K562 (cell line): ENCODE results near the gene CCDC136. TPM values are rescaled to one million over a fixed set of nuclear protein-coding genes. Genes with fewer than 3 reads are reported as not detected.

ENCODE experiments used
- ASH1L ChIP-seq: fragments of 450-650 bp; IDR thresholded peaks from 2 replicates; pipeline ENCODE4 v1.6.1; 2018; ENCODE audit warnings: borderline replicate concordance, mild to moderate bottlenecking, low read depth; ENCODE audit not compliant: partially characterized antibody
- CBFB ChIP-seq: sonication (generic); formaldehyde crosslinking; IDR thresholded peaks from 2 replicates; pipeline ENCODE4 v1.4.0; 2020; ENCODE audit warnings: mild to moderate bottlenecking, missing genetic modification reagents
- CBX3 ChIP-seq, 2 experiments: IDR thresholded peaks; 1 replicate in 1 of 2; 2 replicates in 1 of 2; pipeline ENCODE4 v1.6.1; 2012; ENCODE audit warnings: inconsistent platforms in 2 of 2, low read length in 2 of 2, borderline replicate concordance in 1 of 2, control low read depth in 1 of 2
- ELF4 ChIP-seq: fragments of 450-650 bp; formaldehyde crosslinking; IDR thresholded peaks from 2 replicates; pipeline ENCODE4 v1.4.0; 2022; ENCODE audit warnings: missing genetic modification characterization
- FUS ChIP-seq: fragments of 200-400 bp; formaldehyde crosslinking; optimal IDR thresholded peaks from 2 replicates; pipeline ENCODE3; 2017; ENCODE audit warnings: low read depth, low read length
- HMG20B ChIP-seq: fragments of 250-450 bp; sonication (Bioruptor Pico); IDR thresholded peaks from 2 replicates; pipeline ENCODE4 v1.5.0; 2021; ENCODE audit warnings: mild to moderate bottlenecking
- KAT8 ChIP-seq: fragments of 450-650 bp; IDR thresholded peaks from 2 replicates; pipeline ENCODE4 v1.6.1; 2016; ENCODE audit warnings: low read depth, mild to moderate bottlenecking
- LEF1 ChIP-seq: fragments of 450-650 bp; IDR thresholded peaks from 2 replicates; pipeline ENCODE4 v1.6.1; 2016; ENCODE audit warnings: mild to moderate bottlenecking
- RBM39 ChIP-seq: fragments of 200-400 bp; formaldehyde crosslinking; optimal IDR thresholded peaks from 2 replicates; pipeline ENCODE3; 2018; ENCODE audit warnings: low read depth, low read length
- SMC3 ChIP-seq: conservative IDR thresholded peaks from 2 replicates; pipeline ENCODE4 v1.6.1; 2011; ENCODE audit warnings: low read depth, low read length, improper control_type of control experiment; ENCODE audit not compliant: insufficient read depth
- TBL1XR1 ChIP-seq, 2 experiments: IDR thresholded peaks; 2 replicates each; pipeline ENCODE4 v1.6.1; 2012; ENCODE audit warnings: improper control_type of control experiment in 2 of 2, low read length in 2 of 2, mild to moderate bottlenecking in 1 of 2
- TBP ChIP-seq: optimal IDR thresholded peaks from 2 replicates; pipeline ENCODE3; 2011; ENCODE audit warnings: low read depth, low read length, improper control_type of control experiment
- WHSC1 ChIP-seq: IDR thresholded peaks from one replicate; pipeline ENCODE4 v1.6.1; 2012; ENCODE audit warnings: low read length, control low read depth, inconsistent platforms
- ZBTB8A ChIP-seq: fragments of 450-650 bp; IDR thresholded peaks from 2 replicates; pipeline ENCODE4 v1.6.1; 2018; ENCODE audit warnings: mild to moderate bottlenecking, moderate library complexity; ENCODE audit not compliant: partially characterized antibody
- ZFX ChIP-seq: sonication (generic); formaldehyde crosslinking; IDR thresholded peaks from 2 replicates; pipeline ENCODE4 v1.8.0; 2022; ENCODE audit warnings: mild to moderate bottlenecking, missing genetic modification reagents, moderate library complexity
- ZKSCAN8 ChIP-seq: fragments of 200-800 bp; sonication (Bioruptor generic); IDR thresholded peaks from 2 replicates; pipeline ENCODE4 v1.6.1; 2016; ENCODE audit warnings: missing genetic modification characterization, missing compliant biosample characterization
- ZNF140 ChIP-seq: fragments of 250-450 bp; sonication (Bioruptor Pico); IDR thresholded peaks from 2 replicates; pipeline ENCODE4 v1.8.0; 2021; ENCODE audit warnings: moderate library complexity, mild to moderate bottlenecking, inconsistent platforms
- ZNF444 ChIP-seq: fragments of 250-450 bp; sonication (Bioruptor Pico); IDR thresholded peaks from 2 replicates; pipeline ENCODE4 v1.4.0; 2020; ENCODE audit warnings: mild to moderate bottlenecking, moderate library complexity
- ZNF717 ChIP-seq: fragments of 250-450 bp; sonication (Bioruptor Pico); IDR thresholded peaks from 2 replicates; pipeline ENCODE4 v1.5.0; 2021
- ZNF764 ChIP-seq: fragments of 250-450 bp; sonication (Bioruptor Pico); IDR thresholded peaks from 2 replicates; pipeline ENCODE4 v1.4.0; 2020; ENCODE audit warnings: low read depth, mild to moderate bottlenecking, moderate library complexity
- ZNF77 ChIP-seq: fragments of 250-450 bp; sonication (Bioruptor Pico); IDR thresholded peaks from 2 replicates; pipeline ENCODE4 v1.5.0; 2020
- polyA plus RNA-seq, 8 experiments: library from polyadenylated mRNA; depleted of rRNA in 4 of 8; stranded (reverse) in 5 of 8; unstranded in 3 of 8; fragments of >200 nt; fragmentation: Nextera tagmentation in 2 of 8; fragmentation: Illumina TruSeq in 1 of 8; extraction: Ambion mirVana in 2 of 8; extraction: Trizol in 1 of 8; gene quantifications; 2 replicates each; pipeline versions ENCODE4 v1.2.1 to v1.2.3, GENCODE V29; 2011 to 2014; ENCODE audit warnings: inconsistent platforms in 1 of 8, missing spikeins in 1 of 8
- total RNA-seq, 7 experiments: library from RNA; depleted of rRNA in 6 of 7; stranded (reverse); fragments of >200 nt in 6 of 7; fragmentation: Illumina TruSeq in 2 of 7; extraction: Trizol in 2 of 7; gene quantifications; 2 replicates each; pipeline versions ENCODE4 v1.2.1 to v1.2.3, GENCODE V29; 2011 to 2021; ENCODE audit warnings: low replicate concordance in 1 of 7
- TF ChIP-seq, protein P1 (sequence below): fragments of 450-650 bp; IDR thresholded peaks from 2 replicates; pipeline ENCODE4 v1.6.1; 2016; ENCODE audit warnings: mild to moderate bottlenecking
- TF ChIP-seq, protein P2 (sequence below), 2 experiments: fragments of 450-650 bp in 1 of 2; sonication (generic) in 1 of 2; formaldehyde crosslinking in 1 of 2; IDR thresholded peaks in 1 of 2; conservative IDR thresholded peaks in 1 of 2; 2 replicates each; pipeline versions ENCODE4 v1.6.1 to v1.8.1; 2016 to 2023; ENCODE audit warnings: mild to moderate bottlenecking in 2 of 2, moderate library complexity in 2 of 2, inconsistent platforms in 1 of 2, missing genetic modification reagents in 1 of 2
- TF ChIP-seq, protein P3 (sequence below): fragments of 450-650 bp; formaldehyde crosslinking; IDR thresholded peaks from 2 replicates; pipeline ENCODE4 v1.4.0; 2022; ENCODE audit warnings: missing genetic modification characterization

CCDC136 gene
- total and polyA plus RNA-seq, 9 of the 15 experiments (the other 6 are each of a cell fraction or from before 2014, with no cell fraction given), result 2.4 to 40.8 (median 26.5) TPM

DNA sequence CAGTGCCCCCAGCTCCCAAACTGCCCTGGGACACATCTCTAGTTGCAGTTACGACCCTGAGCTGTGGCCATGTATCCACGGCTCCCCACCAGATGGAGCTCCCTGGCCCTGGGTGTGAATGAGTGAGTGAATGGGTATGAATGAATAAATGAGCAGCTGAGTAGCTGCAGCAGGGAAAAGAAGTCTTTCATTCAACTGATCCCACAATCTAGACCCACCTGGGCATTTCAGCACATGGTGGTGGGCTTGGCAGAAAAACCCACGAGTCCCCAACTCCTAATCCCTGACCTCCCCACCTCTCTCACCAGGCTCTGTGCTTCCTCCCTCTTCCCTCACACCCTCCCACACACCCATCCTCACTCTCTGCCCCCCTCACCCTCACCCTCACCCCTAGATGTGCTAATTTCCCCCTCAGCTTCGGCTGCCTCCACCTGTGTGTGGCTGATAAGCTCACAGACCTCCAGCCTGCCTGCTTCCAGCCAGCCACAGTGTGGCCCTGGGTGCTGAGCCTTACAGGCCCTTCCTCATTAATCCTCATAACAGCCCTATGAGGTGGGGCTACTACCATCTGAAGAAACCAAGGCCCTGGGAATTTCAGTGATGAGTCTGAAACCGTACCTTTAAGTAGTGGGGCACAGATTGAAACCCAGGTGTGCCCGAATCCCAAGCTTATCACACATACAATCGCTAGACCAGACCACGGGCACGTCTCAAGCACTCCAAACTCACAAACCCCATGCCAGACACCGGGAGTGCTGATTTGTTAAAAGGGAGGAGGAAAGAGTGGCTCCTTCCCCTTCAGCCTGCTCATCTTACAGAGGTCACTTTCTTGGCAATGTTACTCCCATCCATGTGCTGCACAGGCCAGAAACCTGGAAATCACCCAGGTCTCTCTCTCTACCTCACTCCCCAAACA lies 68.6 kb downstream of the CCDC136 start (continued):
- TF ChIP-seq, protein P1, sequence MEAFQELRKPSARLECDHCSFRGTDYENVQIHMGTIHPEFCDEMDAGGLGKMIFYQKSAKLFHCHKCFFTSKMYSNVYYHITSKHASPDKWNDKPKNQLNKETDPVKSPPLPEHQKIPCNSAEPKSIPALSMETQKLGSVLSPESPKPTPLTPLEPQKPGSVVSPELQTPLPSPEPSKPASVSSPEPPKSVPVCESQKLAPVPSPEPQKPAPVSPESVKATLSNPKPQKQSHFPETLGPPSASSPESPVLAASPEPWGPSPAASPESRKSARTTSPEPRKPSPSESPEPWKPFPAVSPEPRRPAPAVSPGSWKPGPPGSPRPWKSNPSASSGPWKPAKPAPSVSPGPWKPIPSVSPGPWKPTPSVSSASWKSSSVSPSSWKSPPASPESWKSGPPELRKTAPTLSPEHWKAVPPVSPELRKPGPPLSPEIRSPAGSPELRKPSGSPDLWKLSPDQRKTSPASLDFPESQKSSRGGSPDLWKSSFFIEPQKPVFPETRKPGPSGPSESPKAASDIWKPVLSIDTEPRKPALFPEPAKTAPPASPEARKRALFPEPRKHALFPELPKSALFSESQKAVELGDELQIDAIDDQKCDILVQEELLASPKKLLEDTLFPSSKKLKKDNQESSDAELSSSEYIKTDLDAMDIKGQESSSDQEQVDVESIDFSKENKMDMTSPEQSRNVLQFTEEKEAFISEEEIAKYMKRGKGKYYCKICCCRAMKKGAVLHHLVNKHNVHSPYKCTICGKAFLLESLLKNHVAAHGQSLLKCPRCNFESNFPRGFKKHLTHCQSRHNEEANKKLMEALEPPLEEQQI, result no peak; the same call in 1 of the 2 replicates
- TF ChIP-seq ZBTB8A, result no peak
- TF ChIP-seq, protein P2, sequence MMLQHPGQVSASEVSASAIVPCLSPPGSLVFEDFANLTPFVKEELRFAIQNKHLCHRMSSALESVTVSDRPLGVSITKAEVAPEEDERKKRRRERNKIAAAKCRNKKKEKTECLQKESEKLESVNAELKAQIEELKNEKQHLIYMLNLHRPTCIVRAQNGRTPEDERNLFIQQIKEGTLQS (IDR thresholded peaks at IDR 0.05), result peak; percentile 31; the same call in 1 of the 2 replicates
- TF ChIP-seq, protein P2 (CRISPR knock-in tag; conservative IDR thresholded peaks at IDR 0.05), result peak; percentile 77; the same call in 1 of the 2 replicates
- peak; percentile 95 for TF ChIP-seq ELF4 (CRISPR knock-in tag)
- TF ChIP-seq HMG20B (CRISPR knock-in tag), result no peak
- peak in 1 of 2 experiments; percentile 82; a peak in 2 of 3 replicates for TF ChIP-seq CBX3 (IDR thresholded peaks at IDR 0.05; ENCODE audit: borderline replicate concordance in 1 of 2, low read length in 2 of 2)
- TF ChIP-seq ZFX (CRISPR knock-in tag), result peak; percentile 61; the same call in 1 of the 2 replicates
- TF ChIP-seq CBFB (CRISPR knock-in tag), result no peak
- no peak for TF ChIP-seq ASH1L
- TF ChIP-seq WHSC1, result no peak
- no peak for TF ChIP-seq ZNF764 (CRISPR knock-in tag)
- peak; percentile 95 for TF ChIP-seq LEF1
- TF ChIP-seq ZNF140 (CRISPR knock-in tag), result no peak
- TF ChIP-seq TBP, result peak; percentile 64
- TF ChIP-seq, protein P3, sequence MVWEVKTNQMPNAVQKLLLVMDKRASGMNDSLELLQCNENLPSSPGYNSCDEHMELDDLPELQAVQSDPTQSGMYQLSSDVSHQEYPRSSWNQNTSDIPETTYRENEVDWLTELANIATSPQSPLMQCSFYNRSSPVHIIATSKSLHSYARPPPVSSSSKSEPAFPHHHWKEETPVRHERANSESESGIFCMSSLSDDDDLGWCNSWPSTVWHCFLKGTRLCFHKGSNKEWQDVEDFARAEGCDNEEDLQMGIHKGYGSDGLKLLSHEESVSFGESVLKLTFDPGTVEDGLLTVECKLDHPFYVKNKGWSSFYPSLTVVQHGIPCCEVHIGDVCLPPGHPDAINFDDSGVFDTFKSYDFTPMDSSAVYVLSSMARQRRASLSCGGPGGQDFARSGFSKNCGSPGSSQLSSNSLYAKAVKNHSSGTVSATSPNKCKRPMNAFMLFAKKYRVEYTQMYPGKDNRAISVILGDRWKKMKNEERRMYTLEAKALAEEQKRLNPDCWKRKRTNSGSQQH, result peak; percentile 93
- TF ChIP-seq TBL1XR1 (IDR thresholded peaks at IDR 0.05; ENCODE audit: low read length in 2 of 2), result peak in 1 of 2 experiments; percentile 70; a peak in 3 of 4 replicates
- TF ChIP-seq SMC3, result peak; percentile 4; the same call in 1 of the 2 replicates
- TF ChIP-seq ZNF77, result no peak
- no peak for TF ChIP-seq FUS
- TF ChIP-seq RBM39, result no peak
- no peak for TF ChIP-seq ZNF444
- TF ChIP-seq KAT8, result no peak
- no peak for TF ChIP-seq ZKSCAN8 (CRISPR knock-in tag)
- 0 out of 2 replicates have a peak, but pooled peaks have one; percentile 77 for TF ChIP-seq ZNF717 (CRISPR knock-in tag)
